Liver (tissue), 2 donors: Measurements from ENCODE around the gene TBL1X.

Experiments used
- YY1 ChIP-seq: IDR thresholded peaks from 2 replicates; pipeline ENCODE4 v1.6.1; 2016; ENCODE audit warnings: antibody characterized with exemption, mild to moderate bottlenecking
- TF ChIP-seq, protein P1 (sequence below): fragments of 150-350 bp; IDR thresholded peaks from 2 replicates; pipeline ENCODE4 v1.5.1; 2017; ENCODE audit warnings: improper control_type of control experiment, low read depth, low read length; ENCODE audit not compliant: missing input control
- TF ChIP-seq, protein P2 (sequence below): IDR thresholded peaks from 2 replicates; pipeline ENCODE4 v1.6.1; 2016; ENCODE audit warnings: antibody characterized with exemption, mild to moderate bottlenecking
- TF ChIP-seq, protein P3 (sequence below): IDR thresholded peaks from 2 replicates; pipeline ENCODE4 v1.6.1; 2016; ENCODE audit warnings: antibody characterized with exemption
- donor health status: healthy.

DNA sequence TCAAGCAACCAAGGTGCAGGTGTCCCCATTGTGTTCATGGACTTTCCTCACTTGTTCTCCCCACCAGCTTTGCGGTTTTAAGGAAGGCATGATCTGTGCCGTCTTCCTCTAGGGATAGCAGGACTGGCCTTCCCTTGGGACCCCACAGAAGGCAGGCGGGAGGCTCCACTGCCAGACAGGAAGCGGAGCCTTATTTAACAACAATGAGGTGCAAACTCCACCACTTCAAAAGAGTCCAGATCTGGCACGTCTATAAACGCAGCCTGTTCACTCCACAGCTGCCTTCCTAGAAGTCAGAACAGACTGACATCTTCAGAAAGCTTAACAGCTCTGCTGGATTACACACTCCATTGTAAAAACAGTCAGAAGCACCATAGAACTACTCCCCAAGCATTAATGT is 302.5 kb downstream of the TBL1X start:
- TF ChIP-seq, protein P1, sequence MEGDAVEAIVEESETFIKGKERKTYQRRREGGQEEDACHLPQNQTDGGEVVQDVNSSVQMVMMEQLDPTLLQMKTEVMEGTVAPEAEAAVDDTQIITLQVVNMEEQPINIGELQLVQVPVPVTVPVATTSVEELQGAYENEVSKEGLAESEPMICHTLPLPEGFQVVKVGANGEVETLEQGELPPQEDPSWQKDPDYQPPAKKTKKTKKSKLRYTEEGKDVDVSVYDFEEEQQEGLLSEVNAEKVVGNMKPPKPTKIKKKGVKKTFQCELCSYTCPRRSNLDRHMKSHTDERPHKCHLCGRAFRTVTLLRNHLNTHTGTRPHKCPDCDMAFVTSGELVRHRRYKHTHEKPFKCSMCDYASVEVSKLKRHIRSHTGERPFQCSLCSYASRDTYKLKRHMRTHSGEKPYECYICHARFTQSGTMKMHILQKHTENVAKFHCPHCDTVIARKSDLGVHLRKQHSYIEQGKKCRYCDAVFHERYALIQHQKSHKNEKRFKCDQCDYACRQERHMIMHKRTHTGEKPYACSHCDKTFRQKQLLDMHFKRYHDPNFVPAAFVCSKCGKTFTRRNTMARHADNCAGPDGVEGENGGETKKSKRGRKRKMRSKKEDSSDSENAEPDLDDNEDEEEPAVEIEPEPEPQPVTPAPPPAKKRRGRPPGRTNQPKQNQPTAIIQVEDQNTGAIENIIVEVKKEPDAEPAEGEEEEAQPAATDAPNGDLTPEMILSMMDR: no peak
- TF ChIP-seq YY1: no peak
- TF ChIP-seq, protein P2, sequence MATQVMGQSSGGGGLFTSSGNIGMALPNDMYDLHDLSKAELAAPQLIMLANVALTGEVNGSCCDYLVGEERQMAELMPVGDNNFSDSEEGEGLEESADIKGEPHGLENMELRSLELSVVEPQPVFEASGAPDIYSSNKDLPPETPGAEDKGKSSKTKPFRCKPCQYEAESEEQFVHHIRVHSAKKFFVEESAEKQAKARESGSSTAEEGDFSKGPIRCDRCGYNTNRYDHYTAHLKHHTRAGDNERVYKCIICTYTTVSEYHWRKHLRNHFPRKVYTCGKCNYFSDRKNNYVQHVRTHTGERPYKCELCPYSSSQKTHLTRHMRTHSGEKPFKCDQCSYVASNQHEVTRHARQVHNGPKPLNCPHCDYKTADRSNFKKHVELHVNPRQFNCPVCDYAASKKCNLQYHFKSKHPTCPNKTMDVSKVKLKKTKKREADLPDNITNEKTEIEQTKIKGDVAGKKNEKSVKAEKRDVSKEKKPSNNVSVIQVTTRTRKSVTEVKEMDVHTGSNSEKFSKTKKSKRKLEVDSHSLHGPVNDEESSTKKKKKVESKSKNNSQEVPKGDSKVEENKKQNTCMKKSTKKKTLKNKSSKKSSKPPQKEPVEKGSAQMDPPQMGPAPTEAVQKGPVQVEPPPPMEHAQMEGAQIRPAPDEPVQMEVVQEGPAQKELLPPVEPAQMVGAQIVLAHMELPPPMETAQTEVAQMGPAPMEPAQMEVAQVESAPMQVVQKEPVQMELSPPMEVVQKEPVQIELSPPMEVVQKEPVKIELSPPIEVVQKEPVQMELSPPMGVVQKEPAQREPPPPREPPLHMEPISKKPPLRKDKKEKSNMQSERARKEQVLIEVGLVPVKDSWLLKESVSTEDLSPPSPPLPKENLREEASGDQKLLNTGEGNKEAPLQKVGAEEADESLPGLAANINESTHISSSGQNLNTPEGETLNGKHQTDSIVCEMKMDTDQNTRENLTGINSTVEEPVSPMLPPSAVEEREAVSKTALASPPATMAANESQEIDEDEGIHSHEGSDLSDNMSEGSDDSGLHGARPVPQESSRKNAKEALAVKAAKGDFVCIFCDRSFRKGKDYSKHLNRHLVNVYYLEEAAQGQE: no peak
- TF ChIP-seq, protein P3, sequence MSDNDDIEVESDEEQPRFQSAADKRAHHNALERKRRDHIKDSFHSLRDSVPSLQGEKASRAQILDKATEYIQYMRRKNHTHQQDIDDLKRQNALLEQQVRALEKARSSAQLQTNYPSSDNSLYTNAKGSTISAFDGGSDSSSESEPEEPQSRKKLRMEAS: no peak
